Measurements from ENCODE around the gene ZBTB4.

ZBTB4 gene

DNA sequence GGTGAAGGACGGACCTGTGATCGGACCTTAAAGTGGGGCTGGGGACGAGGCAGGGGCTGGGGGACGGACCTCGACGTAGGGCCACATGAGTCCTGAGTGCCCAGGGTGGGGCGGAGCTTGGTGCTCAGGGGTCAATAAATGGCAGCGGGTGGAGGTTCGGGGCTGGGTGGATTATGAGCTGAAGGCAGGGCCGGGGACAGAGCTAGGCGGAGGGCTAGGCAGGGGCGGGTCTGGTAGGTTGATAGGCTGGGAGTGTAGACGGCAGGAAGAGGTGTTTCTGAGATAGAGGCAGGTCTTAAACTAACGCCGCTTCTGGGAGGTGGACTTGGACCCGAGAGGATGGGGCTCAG is 33.8 kb downstream of the ZBTB4 start:
- DNase-seq (ENCODE audit: low read depth) = no peak
- H3K4me3 ChIP-seq (ENCODE audit: low read depth, low read length) = no peak overlapping the region
- in situ Hi-C loops (cut with HindIII; ENCODE audit: low sequenced_read_pairs) = no loop called here
- TF ChIP-seq, protein P1, sequence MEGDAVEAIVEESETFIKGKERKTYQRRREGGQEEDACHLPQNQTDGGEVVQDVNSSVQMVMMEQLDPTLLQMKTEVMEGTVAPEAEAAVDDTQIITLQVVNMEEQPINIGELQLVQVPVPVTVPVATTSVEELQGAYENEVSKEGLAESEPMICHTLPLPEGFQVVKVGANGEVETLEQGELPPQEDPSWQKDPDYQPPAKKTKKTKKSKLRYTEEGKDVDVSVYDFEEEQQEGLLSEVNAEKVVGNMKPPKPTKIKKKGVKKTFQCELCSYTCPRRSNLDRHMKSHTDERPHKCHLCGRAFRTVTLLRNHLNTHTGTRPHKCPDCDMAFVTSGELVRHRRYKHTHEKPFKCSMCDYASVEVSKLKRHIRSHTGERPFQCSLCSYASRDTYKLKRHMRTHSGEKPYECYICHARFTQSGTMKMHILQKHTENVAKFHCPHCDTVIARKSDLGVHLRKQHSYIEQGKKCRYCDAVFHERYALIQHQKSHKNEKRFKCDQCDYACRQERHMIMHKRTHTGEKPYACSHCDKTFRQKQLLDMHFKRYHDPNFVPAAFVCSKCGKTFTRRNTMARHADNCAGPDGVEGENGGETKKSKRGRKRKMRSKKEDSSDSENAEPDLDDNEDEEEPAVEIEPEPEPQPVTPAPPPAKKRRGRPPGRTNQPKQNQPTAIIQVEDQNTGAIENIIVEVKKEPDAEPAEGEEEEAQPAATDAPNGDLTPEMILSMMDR (IDR thresholded peaks at IDR 0.05; ENCODE audit: low read depth, low read length, missing control alignments) = no peak

DNA sequence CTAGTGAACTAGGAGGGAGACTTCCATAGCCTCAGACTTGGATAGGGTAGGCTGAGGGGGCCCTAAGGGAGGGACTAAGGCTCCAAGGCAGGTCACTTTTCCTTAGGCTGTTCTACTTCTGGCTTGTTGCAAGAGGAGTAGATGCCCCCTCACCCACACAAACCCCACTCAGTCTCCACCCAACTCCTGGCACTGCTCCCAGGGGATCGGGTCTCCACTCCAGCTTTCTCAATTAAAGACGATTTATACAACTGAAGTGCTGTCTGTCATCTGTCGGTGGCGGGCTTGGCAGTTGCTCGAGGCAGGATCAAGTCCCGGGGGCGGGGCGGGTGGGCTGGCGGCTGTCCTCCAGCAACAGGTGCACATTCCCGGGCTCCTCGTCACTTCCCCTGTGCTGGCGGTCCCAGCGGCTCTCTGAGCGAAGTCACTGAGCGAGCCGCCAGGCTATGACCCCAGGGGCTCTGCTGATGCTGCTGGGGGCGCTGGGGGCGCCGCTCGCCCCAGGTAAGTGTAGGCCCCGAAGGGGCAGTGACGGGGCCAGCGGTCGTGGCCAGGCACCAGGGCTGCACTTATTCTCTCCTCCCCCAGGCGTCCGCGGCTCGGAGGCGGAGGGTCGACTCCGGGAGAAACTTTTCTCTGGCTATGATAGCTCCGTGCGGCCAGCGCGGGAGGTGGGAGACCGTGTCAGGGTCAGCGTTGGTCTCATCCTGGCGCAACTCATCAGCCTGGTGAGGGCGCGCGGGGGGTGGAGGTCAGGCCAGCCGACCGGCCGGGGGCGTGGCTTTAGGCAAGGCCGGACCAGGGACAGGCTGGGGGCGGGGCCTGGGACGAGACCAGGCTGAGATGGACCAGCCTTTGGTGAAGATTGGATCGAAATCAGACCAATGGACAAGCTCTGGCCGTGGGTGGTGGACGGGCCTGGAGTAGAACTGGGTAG is 34.5 kb downstream of the ZBTB4 start, which contains the start of gene CHRNB1:
Gene CHRNB1, plus strand, starts transcription at position 380 of the 937 bp plus-strand sequence. Its CDS starts 67 bp downstream, at position 447.
- DNase-seq (ENCODE audit: low read depth) = no peak
- in situ Hi-C loops (cut with HindIII; ENCODE audit: low sequenced_read_pairs) = no loop called here
- TF ChIP-seq, protein P1 (IDR thresholded peaks at IDR 0.05; ENCODE audit: low read depth, low read length, missing control alignments) = no peak
- H3K4me3 ChIP-seq (ENCODE audit: low read depth, low read length) = peak within 1 kb of the TSS; percentile 22

DNA sequence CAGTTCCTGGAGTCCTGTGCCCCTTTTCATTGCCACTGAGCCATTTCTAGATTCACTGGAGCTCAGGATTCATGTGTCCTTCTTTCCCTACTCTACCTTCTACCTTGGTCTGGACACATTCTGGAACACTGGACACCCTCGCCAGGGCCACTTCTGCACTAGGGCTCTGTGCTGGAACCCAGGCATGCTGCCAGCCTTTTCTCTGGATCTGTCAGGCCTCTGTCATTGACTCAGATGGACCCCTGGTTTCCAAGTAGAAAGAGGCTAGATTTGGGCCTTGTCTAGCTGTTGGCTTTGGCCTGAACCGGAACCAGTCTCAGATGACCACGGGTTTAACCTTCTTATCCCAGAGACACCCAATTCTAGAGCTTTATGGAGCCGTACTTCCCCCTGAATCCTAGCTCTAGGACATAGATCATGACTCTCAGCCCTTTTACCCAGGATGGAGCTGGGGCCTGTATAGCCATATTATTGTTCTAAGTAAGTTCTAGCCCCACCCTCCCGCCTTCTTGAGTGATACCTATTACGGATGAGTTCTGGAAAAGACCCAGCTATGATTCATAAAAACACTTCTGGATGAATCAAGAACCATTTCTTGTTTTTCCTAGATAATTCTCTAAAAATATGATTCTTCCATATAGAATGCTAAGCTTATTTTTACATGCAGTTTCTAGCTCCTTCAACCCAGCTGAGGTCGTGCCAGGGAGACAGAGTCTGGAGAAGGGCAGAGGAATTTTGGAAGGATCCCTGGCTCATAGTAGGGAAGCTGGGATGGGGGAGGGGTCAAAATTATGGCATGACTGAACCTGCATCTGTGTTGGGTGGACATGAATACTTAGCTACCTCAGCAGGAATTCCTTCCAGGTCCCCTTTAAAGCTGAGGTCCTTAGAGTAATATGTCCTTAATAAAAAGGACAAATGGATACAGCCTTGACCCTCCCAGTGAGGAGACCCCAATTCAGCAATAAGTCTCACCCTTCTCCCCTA is 35.6 kb downstream of the ZBTB4 start:
- TF ChIP-seq, protein P1 (IDR thresholded peaks at IDR 0.05; ENCODE audit: low read depth, low read length, missing control alignments) = no peak
- DNase-seq (ENCODE audit: low read depth) = no peak
- in situ Hi-C loops (cut with HindIII; ENCODE audit: low sequenced_read_pairs) = no loop called here
- H3K4me3 ChIP-seq (ENCODE audit: low read depth, low read length) = no peak overlapping the region

DNA sequence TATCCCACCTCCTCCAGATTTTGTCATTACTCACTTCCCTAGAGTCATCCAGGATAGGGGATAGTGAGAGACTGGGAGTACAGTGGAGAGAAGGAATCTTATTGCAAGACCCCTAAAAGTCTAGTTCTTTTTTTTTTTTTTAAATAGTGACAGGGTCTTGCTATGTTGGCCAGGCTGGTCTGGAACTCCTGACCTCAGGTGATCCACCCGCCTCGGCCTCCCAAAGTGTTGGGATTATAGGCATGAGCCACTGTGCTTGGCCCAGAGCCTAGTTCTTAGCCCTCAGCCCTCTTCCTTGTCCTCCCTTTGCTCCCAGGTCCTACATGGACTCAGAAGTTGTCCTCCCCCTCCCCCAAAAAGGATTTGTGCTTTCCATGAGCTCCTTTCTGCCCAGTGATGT is 37.3 kb downstream of the ZBTB4 start:
- in situ Hi-C loops (cut with HindIII; ENCODE audit: low sequenced_read_pairs) = no loop called here
- TF ChIP-seq, protein P1 (IDR thresholded peaks at IDR 0.05; ENCODE audit: low read depth, low read length, missing control alignments) = no peak

DNA sequence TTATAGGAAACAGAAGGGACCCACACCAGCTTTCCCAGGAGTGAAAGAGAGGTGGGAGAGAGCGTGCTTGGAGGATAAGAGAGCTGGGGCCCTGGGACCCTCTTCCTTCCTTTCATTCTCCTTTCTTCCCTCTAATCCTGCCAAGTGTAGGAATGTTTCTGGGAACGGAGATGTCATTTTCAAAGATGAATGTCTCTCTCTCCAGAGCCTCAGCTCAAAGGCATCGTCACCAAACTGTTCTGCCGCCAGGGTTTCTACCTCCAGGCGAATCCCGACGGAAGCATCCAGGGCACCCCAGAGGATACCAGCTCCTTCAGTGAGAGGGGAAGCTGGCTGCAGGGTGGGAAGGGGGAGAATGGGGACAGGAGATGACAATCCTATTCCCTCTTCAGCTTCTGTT is 38.2 kb downstream of the ZBTB4 start:
- DNase-seq (ENCODE audit: low read depth) = no peak
- in situ Hi-C loops (cut with HindIII; ENCODE audit: low sequenced_read_pairs) = no loop called here
- H3K4me3 ChIP-seq (ENCODE audit: low read depth, low read length) = no peak overlapping the region
- TF ChIP-seq, protein P1 (IDR thresholded peaks at IDR 0.05; ENCODE audit: low read depth, low read length, missing control alignments) = no peak

More for the DNA sequence above, 37.3 kb downstream of the ZBTB4 start:
- DNase-seq (ENCODE audit: low read depth) = no peak
- no peak overlapping the region for H3K4me3 ChIP-seq (ENCODE audit: low read depth, low read length)

DNA sequence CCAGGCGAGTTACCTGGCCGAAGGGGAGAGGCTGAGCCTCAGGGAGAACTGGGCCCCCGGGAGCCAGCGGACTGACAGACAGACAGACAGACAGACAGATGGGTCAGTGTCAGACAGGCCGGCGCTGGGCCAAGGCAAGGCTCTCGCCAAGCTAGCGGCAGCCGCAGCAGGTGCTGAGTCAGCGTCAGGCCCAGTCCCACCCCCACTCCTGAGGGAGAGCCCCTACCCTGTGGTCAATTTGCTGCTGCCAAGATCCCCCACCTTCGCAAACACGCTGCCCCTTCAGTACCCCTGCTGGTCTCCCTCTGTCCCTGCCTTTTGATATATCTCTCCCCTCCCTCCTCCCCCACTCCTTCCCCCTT is 38.6 kb downstream of the ZBTB4 start:
- in situ Hi-C loops (cut with HindIII; ENCODE audit: low sequenced_read_pairs) = no loop called here
- peak overlapping the region; percentile 36 for H3K4me3 ChIP-seq (ENCODE audit: low read depth, low read length)
- DNase-seq (ENCODE audit: low read depth) = no peak

More for the DNA sequence above, 38.6 kb downstream of the ZBTB4 start:
- TF ChIP-seq, protein P1 (IDR thresholded peaks at IDR 0.05; ENCODE audit: low read depth, low read length, missing control alignments) = peak; percentile 8

Measured in astrocyte of the cerebellum (primary cell).